Loucy (cell line): ENCODE data around the gene BRMS1.

Source experiments
- CTCF ChIP-seq: fragments of 200-600 bp; sonication (generic); conservative IDR thresholded peaks from 2 replicates; pipeline ENCODE4 v1.5.1; 2014; ENCODE audit warnings: mild to moderate bottlenecking, antibody characterized with exemption, low read length
- EZH2phosphoT487 ChIP-seq: fragments of 200-600 bp; IDR thresholded peaks from 2 replicates; pipeline ENCODE4 v1.6.1; 2018; ENCODE audit warnings: antibody characterized with exemption, mild to moderate bottlenecking, moderate library complexity, borderline replicate concordance

GRCh38 chr11:66332371-66333219 lies 12.3 kb downstream of the BRMS1 start:
- TF ChIP-seq CTCF (no peak), EZH2phosphoT487 (no peak)
